ENCODE results near the gene APIP.

- TF ChIP-seq POLR2A (IDR thresholded peaks at IDR 0.05; ENCODE audit: low read depth, low read length), result no peak
- no peak for TF ChIP-seq TAF1 (IDR thresholded peaks at IDR 0.05; ENCODE audit: low read depth, low read length)
- TF ChIP-seq POLR2AphosphoS5 (IDR thresholded peaks at IDR 0.05; ENCODE audit: low read depth, low read length), result no peak
- TF ChIP-seq SPI1 (IDR thresholded peaks at IDR 0.05; ENCODE audit: low read depth, low read length), result no peak
- no peak for TF ChIP-seq PAX5 (IDR thresholded peaks at IDR 0.05; ENCODE audit: insufficient read depth, low read length, severe bottlenecking)
- no peak for TF ChIP-seq POU2F2 (IDR thresholded peaks at IDR 0.05; ENCODE audit: low read depth, low read length)
Observed at GRCh38 chr11:34890812-34891211, 25.4 kb downstream of the APIP start.

Measured in GM12891 (cell line).